Measurements from ENCODE around the gene CAB39L.

- TF ChIP-seq CTCF (optimal IDR thresholded peaks at IDR 0.05 in 1 of 3, IDR thresholded peaks at IDR 0.05 in 1 of 3, conservative IDR thresholded peaks at IDR 0.05 in 1 of 3; ENCODE audit: extremely low read depth in 1 of 3, insufficient read depth in 2 of 3, low read length in 3 of 3) = no peak
- no peak for TF ChIP-seq EZH2 (IDR thresholded peaks at IDR 0.05; ENCODE audit: low read length)
Observed at GRCh38 chr13:49429121-49429520, 14.7 kb downstream of the CAB39L start.

All from keratinocyte (primary cell).